ENCODE data around the gene NEGR1.

The NEGR1 gene

GRCh38 chr1:71949681-71950080, 332.7 kb downstream of the NEGR1 start:
- H3K4me1 ChIP-seq (ENCODE audit: low read depth, poor library complexity, severe bottlenecking): no peaks in the 10 kb centered on the region
- H3K9ac ChIP-seq: no peak overlapping the region
- H3K79me2 ChIP-seq (ENCODE audit: insufficient read depth, low read depth): no peaks in the 10 kb centered on the region
- no peak overlapping the region for H3K4me3 ChIP-seq (IDR thresholded peaks at IDR 0.05; ENCODE audit: insufficient read depth, low read depth, low read length)
- no peaks in the 10 kb centered on the region for H3K36me3 ChIP-seq (ENCODE audit: insufficient read depth)
- H2AFZ ChIP-seq (ENCODE audit: low read depth): no peak overlapping the region
- H4K20me1 ChIP-seq (ENCODE audit: insufficient read depth): no peaks in the 10 kb centered on the region
- H3K27ac ChIP-seq: no peak overlapping the region
- H3K27me3 ChIP-seq (ENCODE audit: insufficient read depth, low read depth): no peaks in the 10 kb centered on the region
- no peak for TF ChIP-seq CTCF (conservative IDR thresholded peaks at IDR 0.05; ENCODE audit: low read depth, low read length)
- H3K4me2 ChIP-seq: no peak overlapping the region

GRCh38 chr1:71948561-71948960, 333.8 kb downstream of the NEGR1 start:
- H3K36me3 ChIP-seq (ENCODE audit: insufficient read depth): no peaks in the 10 kb centered on the region
- H3K4me1 ChIP-seq (ENCODE audit: low read depth, poor library complexity, severe bottlenecking): no peaks in the 10 kb centered on the region
- no peak for TF ChIP-seq CTCF (conservative IDR thresholded peaks at IDR 0.05; ENCODE audit: low read depth, low read length)
- H3K27me3 ChIP-seq (ENCODE audit: insufficient read depth, low read depth): no peaks in the 10 kb centered on the region
- no peaks in the 10 kb centered on the region for H3K79me2 ChIP-seq (ENCODE audit: insufficient read depth, low read depth)
- no peak overlapping the region for H2AFZ ChIP-seq (ENCODE audit: low read depth)
- H3K9ac ChIP-seq: no peak overlapping the region
- no peak overlapping the region for H3K27ac ChIP-seq
- no peaks in the 10 kb centered on the region for H4K20me1 ChIP-seq (ENCODE audit: insufficient read depth)
- H3K4me3 ChIP-seq (IDR thresholded peaks at IDR 0.05; ENCODE audit: insufficient read depth, low read depth, low read length): no peak overlapping the region
- H3K4me2 ChIP-seq: no peak overlapping the region

GRCh38 chr1:71944006-71944405, 338.3 kb downstream of the NEGR1 start:
- Histone ChIP-seq H4K20me1 (ENCODE audit: insufficient read depth) (no peaks in the 10 kb centered on the region), H3K36me3 (ENCODE audit: insufficient read depth) (no peaks in the 10 kb centered on the region)
- no peak for TF ChIP-seq CTCF (conservative IDR thresholded peaks at IDR 0.05; ENCODE audit: low read depth, low read length)

GRCh38 chr1:71940261-71940660, 342.1 kb downstream of the NEGR1 start:
- H3K27me3 ChIP-seq (ENCODE audit: insufficient read depth, low read depth): no peaks in the 10 kb centered on the region
- no peaks in the 10 kb centered on the region for H3K4me1 ChIP-seq (ENCODE audit: low read depth, poor library complexity, severe bottlenecking)
- no peak overlapping the region for H2AFZ ChIP-seq (ENCODE audit: low read depth)
- no peaks in the 10 kb centered on the region for H3K36me3 ChIP-seq (ENCODE audit: insufficient read depth)
- no peaks in the 10 kb centered on the region for H3K79me2 ChIP-seq (ENCODE audit: insufficient read depth, low read depth)
- H3K27ac ChIP-seq: no peak overlapping the region
- H3K4me3 ChIP-seq (IDR thresholded peaks at IDR 0.05; ENCODE audit: insufficient read depth, low read depth, low read length): no peak overlapping the region
- no peak overlapping the region for H3K9ac ChIP-seq
- no peak for TF ChIP-seq CTCF (conservative IDR thresholded peaks at IDR 0.05; ENCODE audit: low read depth, low read length)
- no peaks in the 10 kb centered on the region for H4K20me1 ChIP-seq (ENCODE audit: insufficient read depth)
- no peak overlapping the region for H3K4me2 ChIP-seq

More at GRCh38 chr1:71944006-71944405, 338.3 kb downstream of the NEGR1 start:
- H2AFZ ChIP-seq (ENCODE audit: low read depth): no peak overlapping the region
- H3K4me3 ChIP-seq (IDR thresholded peaks at IDR 0.05; ENCODE audit: insufficient read depth, low read depth, low read length): no peak overlapping the region
- no peak overlapping the region for H3K4me2 ChIP-seq
- no peak overlapping the region for H3K27ac ChIP-seq
- H3K4me1 ChIP-seq (ENCODE audit: low read depth, poor library complexity, severe bottlenecking): no peaks in the 10 kb centered on the region
- no peak overlapping the region for H3K9ac ChIP-seq
- H3K27me3 ChIP-seq (ENCODE audit: insufficient read depth, low read depth): no peaks in the 10 kb centered on the region
- H3K79me2 ChIP-seq (ENCODE audit: insufficient read depth, low read depth): no peaks in the 10 kb centered on the region

All from KMS-11 (cell line).